GM19328 (cell line): ENCODE measurements around the gene E2F3.
A peak's percentile ranks its signal among the peaks of the same experiment; 100 is the strongest.

Experiments
- ATAC-seq: cut with Tn5 transposase; IDR thresholded peaks from one replicate; pipeline ENCODE4 v1.9.1; 2021; ENCODE audit warnings: mild to moderate bottlenecking, moderate library complexity; ENCODE audit not compliant: unreplicated experiment

The E2F3 gene

DNA sequence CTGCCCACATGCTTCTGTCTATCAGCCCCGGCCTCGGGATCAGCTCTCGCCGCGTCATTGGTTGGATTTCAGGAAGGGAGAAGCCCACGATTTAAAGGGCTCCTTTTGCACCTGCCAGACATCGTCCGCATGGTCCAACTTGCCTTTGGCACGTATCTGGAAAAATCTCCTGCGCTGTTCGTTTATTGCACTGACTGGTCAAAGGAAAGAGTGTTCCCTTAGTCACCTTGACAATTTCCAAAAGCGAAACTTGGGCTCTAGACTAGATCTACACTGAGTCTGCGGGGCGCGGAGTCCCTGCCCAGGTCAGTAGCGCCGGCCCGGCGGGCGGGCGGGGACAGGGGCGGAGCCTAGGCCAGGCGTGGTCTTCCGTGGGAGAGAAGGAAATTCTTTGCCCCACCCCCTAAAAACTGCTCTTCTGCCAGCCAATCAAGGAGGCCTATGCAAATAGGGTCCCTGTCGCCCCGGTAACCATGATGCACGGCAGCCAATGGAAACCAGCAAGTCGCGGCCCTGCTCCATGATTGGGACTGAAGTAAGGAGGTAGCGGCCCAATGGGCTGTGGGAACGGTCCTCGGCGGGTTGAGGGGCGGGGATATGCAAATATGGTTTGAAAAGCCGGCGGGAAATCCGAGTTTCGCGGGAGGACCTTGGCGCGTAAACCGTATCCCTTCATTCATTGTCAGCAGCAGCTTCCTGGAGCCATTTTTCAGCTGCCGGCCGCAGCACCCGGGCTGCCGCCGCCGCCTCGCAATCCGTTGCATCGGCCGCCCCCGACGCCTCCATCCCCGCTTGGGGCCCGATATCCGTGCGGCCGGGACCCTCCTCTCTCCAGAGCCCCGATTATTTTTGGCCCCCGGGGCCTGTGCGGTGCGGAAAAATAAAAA is at the start of gene E2F3:
Gene E2F3 (plus strand): TSS at position 675 of the 887 bp plus-strand sequence. CDS start 354 bp downstream, outside the sequence.
- peak; percentile 82 for ATAC-seq

DNA sequence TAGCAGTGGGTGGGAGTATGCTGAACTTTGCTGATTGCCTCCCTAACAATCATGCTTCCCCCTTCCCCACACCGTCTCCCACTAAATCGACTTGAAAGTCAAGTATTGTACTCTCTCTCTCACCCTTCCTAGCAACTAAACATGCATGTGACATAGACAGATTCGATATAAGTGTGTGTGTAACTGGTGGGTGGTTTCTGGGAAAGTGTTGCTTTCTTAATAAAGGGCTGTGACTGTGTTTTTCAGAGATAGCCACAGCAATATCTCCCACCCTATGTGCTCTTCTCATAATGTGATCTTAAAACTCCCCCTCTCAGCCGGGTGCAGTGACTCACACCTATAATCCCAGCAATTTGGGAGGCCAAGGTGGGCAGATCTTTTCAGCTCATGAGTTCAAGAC is 49.3 kb upstream of the E2F3 start:
- ATAC-seq, result no peak

DNA sequence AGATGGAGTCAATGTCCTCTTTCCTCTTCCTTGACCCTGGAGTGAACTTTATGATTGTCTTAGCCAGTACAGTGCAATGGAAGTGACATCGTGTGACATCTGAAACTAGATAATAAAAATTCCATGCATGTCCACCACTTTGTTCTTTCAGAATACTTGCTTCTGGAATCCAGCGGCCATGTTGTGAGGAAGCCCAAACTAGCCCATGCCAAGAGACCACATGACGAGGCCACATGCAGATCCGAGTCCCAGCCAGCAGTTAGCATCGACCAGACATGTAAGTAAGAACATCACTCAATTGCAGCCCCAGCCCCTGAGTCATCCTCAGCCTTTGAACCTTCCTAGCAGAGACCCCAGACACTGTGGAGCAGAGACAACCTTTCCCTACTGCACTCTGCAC is 48.5 kb upstream of the E2F3 start:
- ATAC-seq, result no peak

DNA sequence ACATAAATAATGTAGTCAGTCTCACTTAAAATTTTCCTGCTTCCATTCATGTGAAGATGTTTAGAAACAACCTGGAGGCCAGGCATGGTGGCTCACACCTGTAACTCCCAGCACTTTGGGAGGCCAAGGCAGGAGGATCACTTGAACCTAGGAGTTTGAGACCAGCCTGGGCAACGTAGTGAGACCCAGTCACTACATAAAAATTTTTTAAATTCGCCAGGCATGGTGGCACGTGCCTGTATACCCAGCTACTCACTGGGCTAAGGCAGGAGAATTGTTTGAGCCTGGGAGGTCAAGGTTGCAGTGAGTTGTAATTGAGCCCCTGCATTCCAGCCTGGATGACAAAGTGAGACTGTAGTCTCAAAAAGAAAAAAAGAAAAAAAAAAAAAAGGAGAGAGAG is 47.3 kb upstream of the E2F3 start:
- no peak for ATAC-seq

DNA sequence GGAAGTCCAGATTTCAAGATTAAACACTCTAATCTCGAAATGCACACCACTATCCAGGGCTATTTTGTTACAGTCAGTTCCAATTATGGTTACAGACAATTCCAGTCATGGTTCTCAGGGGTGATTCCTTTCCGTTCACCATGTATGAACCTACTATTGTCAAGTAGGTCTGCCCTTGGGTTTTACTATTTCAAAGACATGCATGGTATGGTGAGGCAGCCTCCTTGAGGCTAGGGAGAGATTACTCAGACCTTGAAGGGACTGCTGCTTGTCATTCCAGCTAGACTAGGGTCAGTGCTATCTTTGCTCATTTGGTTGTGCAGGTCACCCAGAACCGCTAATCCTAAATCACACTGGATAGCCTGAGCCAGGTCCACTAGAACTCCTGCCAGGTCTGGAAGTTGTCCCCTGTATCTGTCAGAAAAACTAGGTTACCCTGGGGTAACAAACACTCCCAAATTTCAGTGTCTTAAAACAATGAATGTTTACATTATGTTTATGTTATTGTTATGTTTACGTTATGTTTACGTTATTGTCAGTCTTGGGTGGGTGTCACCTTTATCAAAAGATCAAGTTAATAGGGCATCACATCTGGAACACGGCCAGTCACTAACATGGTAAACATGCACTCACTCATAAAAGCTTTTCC is 41.1 kb upstream of the E2F3 start:
- ATAC-seq, result no peak

DNA sequence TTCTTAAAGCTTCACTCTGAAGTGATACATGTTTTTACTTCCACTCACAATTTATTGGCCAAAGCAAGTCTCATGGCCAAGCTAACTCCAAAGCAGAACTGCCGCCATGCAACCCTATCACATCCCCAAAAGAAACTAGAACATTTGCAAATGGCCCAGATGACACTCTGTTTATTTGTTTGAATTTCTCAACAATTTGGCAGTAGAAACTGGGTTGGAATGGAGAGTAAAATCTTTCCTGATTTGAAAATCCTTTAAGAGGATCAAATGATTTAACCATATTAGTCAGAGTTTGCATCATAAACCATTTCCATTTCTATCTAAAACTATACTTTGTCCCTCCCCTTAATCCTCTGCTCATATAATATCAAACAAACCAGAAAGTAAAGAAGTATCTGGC is 39.1 kb upstream of the E2F3 start:
- ATAC-seq, result no peak

DNA sequence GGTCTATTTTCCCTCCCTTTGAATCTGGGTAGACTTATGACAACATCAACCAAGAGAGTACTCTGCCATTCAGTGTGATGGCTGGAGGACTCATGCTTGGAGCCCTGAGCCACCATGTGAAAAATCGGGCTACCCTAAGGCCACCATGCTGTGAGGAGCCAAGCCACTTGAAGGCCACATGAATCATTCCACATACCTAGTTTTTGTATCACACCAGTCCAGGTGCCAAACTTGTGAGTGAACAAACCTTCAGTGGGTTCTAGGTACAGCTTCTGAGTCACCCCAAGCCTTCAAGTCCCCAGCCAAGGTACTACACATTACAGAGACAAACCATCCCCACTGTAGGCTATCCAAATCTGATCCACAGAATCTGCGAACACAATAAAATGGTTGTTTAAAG is 37.4 kb upstream of the E2F3 start:
- ATAC-seq, result no peak

DNA sequence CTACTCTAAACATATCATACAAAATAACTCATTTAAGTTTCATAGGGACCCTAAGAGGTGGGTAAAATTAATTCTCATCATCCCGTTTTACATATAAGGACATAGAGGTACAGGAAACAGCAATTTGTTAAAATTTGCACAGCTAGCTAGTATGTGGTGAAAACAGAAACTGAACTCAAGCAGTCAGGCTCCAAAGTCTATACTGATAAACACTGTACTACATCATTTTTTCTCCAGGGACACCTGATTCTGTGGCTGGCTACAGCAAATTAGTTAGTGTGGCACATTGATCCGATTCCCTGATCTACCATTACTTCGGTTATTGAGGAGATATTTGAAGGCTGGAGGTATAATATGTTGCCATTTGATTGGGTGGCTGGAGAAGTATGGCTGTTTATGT is 36.2 kb upstream of the E2F3 start:
- no peak for ATAC-seq

DNA sequence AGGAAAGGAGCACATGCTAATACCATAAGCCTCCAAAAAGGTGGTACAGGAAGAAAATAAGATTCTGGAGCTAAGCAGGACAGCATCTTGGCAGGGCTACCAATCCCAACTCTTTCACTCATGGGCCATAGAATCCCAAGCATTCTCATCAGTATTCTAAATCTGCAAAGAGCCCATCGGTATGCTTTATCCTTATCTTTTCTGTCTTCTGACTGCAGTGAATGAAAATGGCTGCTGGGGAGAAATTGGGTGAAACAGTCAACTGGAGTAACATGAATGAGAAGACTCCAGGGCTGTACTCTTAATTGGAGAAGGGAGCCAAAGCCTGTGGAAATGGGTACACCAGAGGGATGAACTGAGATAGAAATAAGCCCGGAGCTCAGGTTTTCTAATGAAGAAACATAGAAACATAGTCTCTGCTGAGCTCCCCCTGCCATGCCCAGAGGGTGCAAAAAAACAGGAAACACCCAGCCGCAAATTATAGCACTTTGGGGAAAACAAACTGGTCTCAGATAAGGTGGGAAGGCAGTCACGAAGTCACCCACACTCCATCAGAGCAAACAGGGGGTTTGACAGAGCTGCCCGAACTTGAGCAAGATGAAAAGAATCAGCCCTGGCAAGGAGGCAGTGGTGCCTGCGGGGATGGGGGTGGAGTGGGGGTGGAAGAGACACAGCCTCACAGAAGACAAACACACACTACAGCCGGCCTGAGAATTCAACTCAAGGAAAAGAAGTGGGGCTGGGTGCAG is 35.4 kb upstream of the E2F3 start:
- ATAC-seq, result no peak

DNA sequence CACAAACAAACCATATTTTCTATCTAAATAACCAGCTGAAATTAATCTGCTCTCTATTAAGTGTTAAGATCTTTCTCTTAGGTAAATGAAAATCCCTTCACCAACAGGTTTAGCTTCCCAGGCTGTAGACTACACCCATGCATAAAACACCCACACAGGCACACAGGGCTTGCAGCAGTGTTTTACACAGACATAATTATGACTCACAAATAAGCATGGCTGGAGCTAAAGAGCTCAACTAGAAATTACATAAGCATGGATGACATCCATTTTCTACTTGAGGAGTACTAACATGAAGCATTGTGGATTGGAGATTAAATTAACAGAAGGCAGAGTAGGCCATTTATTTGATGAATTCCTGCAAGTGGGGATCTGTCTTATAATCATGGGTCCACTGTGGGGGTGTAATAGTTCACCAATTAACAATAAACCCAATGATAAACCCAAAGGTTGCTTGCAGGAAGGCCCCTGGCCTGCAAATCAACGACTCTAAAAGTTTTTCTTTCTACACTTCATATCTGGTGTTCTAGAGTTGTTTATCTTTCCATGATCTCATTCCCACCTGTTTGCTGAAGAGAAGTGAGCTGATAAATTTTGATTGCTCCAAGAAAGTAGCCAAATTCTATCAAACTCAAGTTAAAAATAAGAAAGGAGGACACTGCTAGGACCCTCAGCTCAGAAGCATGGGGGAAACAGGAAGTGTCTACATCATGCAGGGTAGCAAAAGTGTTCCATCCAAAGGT is 33.8 kb upstream of the E2F3 start:
- no peak for ATAC-seq

DNA sequence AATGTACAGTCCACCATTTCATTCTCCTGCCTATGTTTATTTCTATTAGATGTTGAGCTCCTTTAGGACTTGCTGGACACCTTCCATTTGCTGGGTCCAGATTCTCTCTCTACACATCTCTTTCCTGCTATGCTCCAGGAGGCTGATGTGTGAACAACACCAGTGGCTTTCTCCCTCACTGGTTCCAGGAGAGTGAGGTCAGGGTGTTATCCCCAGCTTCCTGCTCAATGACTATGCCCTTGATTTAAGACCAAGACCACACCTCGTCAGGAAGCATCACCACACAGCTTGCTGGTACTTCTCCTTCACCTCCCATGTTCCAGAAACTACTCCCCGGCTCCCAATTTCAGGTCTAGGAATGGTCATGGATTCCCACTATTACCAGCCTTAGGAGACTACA is 31.3 kb upstream of the E2F3 start:
- ATAC-seq, result no peak

DNA sequence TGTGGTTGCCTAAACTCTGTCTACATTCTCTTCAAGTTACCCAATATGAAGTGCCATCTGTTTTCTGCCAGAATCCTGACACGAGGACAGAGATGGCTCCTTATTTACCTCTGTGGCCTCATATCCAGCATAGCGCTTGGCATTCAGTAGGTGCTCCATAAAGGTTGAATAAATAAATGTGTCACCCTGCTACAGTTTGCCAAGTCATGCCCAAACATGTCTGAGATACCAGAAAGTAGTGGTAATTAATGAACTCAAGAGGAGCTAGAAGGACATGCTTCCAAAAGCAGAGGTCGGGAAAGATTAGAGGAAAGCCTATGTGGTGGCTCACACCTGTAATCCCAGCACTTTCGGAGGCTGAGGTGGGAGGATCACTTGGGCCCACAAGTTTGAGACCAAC is 30.9 kb upstream of the E2F3 start:
- no peak for ATAC-seq

DNA sequence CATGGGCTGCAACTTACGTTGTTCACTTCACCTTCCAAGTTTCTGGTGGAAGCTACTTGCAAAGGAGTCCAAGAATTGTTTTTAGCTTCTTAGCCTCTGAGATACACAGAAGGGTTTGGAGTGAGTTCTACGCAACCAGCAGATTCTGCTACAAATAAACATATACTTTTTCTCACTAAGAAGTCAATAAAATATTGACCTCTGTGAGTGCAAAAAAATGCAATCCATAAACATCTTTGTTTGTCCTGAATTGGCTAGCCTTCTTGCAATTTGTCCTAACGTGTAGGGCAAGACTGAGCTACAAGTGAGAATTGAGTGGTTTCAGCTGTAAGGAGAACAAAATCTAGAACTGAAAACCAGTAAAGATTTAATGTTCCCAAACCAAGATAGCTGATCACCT is 26.2 kb upstream of the E2F3 start:
- ATAC-seq, result no peak

DNA sequence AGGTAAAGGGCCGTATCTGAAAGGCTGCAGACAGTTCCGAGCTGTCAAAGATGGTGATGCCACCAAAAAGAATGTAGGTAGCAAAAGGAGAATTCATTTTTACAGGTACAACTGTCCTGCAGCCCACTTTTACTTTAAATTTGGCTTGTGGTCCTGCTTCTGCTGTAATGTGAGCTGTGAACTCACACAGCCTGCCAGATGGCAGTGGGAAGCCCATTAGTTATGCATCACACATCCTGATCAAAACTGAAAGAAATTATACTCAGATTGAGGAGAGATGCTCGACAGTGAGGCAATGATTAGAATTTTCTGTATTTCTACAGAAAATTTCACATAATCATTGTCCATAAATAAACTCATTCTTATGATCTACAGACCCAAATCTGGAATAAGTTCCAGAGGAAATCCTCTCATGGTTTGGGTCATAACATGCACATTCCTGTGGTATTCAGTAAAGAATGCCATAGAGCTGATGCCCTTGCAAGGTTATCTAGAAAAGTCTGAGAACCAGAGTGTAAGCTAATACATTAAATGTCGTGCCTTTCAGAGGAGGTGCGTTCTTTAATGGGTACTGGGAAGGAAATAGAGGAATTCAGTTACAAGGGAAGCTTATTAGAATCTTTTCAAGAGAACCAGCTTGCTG is 23.9 kb upstream of the E2F3 start:
- no peak for ATAC-seq

DNA sequence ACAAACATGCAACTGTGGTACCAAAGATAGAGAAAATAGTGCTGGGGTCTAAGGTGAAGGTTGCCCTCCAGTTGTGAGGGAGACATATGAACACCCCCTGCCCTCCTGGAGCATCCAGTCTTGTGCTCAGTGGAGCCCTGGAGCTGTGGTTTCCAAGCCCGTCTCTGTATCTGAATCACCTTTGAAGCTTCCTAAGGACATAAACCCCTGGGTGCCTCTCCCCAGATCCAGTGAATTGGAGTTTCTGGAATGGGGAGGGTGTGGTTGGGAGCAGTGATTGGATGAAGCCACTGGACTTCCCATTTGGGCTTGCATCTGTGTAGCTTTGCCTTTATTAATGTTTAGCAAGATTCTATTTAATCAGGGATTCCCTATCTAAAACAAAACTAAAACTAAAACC is 22.4 kb upstream of the E2F3 start:
- no peak for ATAC-seq

DNA sequence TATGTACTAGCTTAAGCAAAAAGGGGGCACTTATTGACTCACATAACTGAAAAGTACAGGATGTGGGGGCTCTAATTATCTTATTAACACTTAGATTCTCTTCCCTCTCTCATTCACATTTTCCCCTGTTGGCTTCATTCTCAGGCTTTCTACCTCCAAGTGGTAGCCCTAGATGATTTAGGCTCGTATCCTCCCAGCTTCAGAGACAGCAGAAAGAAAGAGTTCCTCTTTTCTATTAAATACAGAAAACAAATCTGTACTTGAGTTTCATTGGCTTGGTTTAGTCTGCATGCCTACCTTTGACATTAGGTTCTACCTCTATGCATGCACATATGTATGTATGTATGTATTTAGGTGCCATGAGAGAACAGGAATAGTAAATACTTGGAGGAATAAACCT is 15.5 kb upstream of the E2F3 start:
- no peak for ATAC-seq

DNA sequence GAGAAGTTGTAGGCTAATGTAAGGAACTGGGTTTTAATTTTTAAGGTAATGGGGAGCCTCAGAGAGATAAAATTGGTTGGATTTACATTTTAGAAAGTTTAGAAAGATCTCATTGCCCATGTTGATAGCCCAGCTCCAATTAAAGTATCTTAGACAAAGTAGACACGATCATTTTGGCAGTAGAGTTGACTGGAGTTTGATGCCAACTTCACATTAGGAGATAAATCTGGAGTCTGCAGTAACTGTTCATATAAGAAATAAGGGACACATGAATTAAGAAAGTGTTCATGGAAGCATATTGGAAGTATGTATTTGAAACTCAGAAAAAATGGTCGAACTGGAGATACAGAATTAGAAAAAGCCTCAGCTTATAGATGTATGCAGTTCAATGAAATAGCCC is 12.6 kb upstream of the E2F3 start:
- no peak for ATAC-seq

DNA sequence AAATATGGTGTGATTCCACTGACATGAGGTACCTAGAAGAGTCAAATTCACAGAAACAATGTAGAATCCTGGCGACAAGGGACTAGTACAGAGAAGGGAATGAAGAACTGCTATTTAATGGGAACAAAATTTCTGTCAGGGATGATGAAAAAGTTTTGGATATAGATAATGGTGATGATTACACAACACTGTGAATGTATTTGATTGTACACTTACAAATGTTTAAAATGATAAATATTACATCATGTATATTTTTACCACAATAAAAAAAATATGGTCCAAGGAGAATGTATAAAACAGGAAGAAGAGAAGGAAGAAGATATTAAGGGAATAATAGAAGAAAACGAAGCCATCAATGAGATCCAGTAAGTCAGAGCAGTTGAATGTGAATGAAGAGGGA is 8.4 kb upstream of the E2F3 start:
- no peak for ATAC-seq

DNA sequence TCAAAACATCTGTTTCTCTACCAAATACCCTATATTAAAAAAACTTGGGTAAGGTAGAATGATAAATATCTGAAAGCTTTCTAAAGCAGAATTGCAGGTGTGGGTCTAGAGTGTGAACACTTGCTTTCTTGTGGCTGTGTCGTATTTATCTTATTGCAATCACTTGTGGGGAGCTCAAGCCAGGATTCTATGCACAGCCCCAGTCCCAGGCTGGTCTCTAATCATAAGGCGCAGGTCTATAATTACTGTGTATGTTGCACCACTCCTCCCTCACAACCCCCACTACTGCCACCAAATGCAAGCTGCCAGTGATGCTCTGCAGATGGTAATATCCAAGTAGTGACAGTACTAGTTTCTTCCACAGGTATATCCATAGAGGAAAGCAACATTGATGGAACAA is 2.2 kb upstream of the E2F3 start:
- no peak for ATAC-seq

DNA sequence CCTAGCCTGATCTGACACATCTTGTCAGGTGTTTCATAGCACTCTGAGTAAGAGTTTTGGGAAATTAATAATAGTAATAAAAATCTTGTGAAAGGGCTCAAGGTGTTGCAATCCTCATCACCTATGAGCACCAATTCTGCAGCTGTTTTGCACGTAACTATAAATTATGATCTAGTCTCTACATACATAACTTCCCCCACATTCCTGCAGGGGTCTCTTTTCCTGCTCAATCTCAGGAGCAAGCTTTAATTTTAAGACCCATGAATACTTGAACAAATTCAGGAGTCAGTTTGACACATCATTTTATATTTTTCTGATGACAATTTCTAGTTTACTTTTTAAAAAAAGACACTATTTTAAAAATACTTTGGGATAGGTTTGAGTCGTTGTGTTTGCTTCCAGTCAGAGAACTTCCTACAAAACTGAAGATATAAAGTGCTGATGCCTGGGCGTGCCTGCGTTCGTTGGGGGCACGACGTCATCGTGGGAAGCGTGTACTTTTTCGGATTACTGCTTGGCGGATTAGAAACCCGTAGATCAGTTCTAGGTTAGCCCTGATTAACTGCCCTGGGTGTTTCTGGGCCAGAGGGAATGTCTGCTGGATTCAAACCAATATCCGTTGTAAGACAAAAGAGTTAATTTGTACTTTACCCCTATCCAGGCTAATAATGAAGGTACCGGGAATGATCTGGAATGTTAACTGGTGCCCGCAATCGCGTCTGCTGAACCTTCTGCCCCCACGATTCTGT is 1.0 kb upstream of the E2F3 start:
- ATAC-seq, result no peak
